Umbilical cord (tissue), 2 donors: Measurements from ENCODE around the gene ICE1. TPM values are rescaled to one million over a fixed set of nuclear protein-coding genes. Genes with fewer than 3 reads are reported as not detected.
"Not testable (repeated sequence)": the region's sequence is repeated elsewhere in the genome, so short reads cannot be mapped to it uniquely, and the experiment has no call there.

Experiments
- DNase-seq: peaks from one replicate; pipeline ENCODE4 v3.0.0-alpha.2; 2015; ENCODE audit warnings: low spot score
- total RNA-seq: library from RNA; depleted of rRNA; stranded (reverse); fragments of >200 nt; gene quantifications from one replicate; pipeline ENCODE4 v1.2.3, GENCODE V29; 2014; ENCODE audit warnings: low replicate concordance; ENCODE audit not compliant: insufficient read depth

Gene ICE1
- total RNA-seq, 1 donor from 2014 or later = 39.7 TPM

DNA sequence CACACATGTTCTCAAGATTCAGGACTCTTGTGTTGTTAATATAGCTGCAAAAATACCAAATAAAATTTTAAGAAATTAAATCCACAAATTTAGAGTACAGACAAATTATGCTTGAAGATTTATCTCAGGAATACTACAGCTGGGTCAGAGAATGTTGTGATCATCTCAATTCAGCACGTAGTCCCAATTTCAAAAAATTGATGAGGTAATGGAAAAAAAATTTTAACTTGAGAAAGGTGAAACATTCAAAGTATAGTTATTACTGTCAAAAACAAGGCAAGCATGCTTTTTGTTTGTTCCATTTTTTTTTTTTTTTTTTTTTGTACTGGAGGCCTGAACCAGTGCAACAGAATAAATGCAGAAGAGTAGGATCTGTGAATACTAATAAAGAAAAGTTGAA, 29.4 kb downstream of the ICE1 start:
- DNase-seq = no peak

- peak; percentile 10 for DNase-seq
These were observed 30.7 kb downstream of the ICE1 start for GRCh38 chr5:5453131-5453530.

DNA sequence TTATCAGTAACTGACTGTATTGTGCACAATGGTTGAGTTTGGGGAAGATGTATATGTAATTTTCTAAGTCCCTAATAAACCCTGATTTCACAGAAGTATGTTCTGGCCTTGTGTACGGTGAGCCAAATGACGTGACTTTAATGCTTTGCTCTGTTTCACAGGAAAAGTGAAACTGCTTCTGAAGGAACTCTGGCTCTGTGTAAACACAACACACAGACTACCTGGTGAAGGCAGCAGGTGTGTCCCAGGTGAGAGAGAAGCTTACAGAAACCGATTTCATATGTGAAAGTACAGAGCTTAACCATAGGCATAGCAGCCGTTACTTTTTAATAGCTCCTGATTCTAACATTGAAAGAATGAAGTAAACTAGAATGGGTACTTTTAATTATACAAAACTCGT, 31.9 kb downstream of the ICE1 start:
- DNase-seq = no peak

GRCh38 chr5:5456858-5457257, 34.4 kb downstream of the ICE1 start:
- no peak for DNase-seq

GRCh38 chr5:5460311-5460710, 37.8 kb downstream of the ICE1 start:
- DNase-seq = no peak

DNA sequence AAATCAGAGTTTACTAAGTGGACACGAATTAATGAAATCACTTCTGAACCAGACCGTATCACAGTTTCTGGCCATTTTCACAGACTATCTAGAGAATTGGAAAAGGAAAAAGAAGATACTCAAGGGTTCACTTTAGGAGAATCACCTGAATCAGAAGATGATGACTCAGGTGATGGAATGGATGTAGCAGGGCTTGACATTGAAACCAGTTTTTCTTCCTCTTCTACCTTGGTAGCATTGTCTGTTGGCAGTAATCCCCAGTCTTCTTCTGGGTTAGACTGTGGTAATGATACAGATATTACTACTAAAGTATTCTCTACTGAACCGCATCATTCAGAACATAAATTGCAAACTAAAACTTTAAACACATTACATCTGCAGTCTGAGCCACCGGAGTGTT, 38.5 kb downstream of the ICE1 start:
- no peak for DNase-seq

- no peak for DNase-seq
These were observed 41.7 kb downstream of the ICE1 start for GRCh38 chr5:5464036-5464715.

GRCh38 chr5:5466227-5466626, 43.8 kb downstream of the ICE1 start:
- no peak for DNase-seq

- DNase-seq = no peak
These were observed 45.3 kb downstream of the ICE1 start for GRCh38 chr5:5467737-5468136.

DNA sequence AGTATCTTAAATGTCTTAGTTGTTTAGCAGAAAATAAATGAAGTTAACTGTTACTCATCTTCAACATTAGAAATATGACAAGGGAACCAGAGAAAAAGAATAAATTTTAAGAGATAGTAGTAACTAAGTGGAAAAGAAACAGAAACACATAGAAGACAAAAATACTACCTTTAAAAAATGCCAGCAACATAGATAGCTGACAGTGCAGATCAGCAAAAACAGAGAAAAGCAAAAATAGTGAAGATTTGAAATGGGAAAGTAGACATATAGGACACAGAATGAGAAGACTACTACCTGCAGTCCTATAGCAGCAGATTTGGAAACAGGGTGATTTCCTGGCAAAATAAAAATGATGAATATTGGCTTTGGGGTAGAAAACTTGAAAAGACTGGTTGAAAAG, 48.5 kb downstream of the ICE1 start:
- DNase-seq = no peak

- no peak for DNase-seq
These were observed 50.7 kb downstream of the ICE1 start for GRCh38 chr5:5473226-5473625.

DNA sequence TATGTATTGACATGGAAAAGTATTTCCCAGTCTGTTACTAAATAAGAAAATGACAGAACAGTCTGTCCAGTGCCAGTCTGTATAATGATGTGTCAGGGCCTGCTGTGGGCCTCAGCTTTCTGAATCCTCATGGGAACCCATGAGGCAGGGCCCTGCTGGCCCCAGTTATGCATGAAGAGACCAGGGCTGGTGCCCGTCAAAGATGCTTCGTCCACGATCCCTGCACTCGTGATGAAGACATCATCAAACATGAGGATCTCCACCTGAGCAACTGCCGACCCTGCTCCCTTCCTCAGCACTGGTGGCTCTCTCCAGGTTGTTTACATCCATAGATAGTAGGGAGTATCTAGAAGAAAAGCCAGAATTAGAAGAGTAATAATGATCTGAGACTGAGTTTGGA, 52.5 kb downstream of the ICE1 start:
- no peak for DNase-seq

- DNase-seq = no peak
These were observed 53.5 kb downstream of the ICE1 start for GRCh38 chr5:5475975-5476374.

- not testable (repeated sequence) for DNase-seq
These were observed 57.1 kb downstream of the ICE1 start for GRCh38 chr5:5479578-5479977.

- no peak for DNase-seq
These were observed 58.1 kb downstream of the ICE1 start for GRCh38 chr5:5480481-5481111.

DNA sequence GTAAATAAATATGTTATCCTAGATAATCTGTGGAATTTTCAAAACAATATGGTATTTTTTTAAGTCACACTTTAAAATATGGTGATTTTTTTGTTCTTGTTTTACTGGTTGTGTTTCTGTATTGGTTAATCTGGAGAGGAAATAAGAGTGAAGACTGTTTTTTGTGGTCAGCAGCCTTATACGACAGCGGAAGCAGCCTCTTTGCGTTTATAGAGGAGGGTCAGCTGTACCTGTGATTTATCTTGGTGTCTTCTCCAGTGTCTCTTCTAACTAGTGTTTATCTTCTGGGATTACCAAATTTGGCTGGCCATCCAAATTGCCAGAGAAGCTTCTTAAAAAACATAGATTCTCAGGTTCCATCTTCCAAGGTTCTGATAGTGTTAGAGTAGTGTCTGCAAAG, 58.7 kb downstream of the ICE1 start:
- DNase-seq = no peak

GRCh38 chr5:5481633-5482032, 59.2 kb downstream of the ICE1 start:
- no peak for DNase-seq

GRCh38 chr5:5483350-5483749, 60.9 kb downstream of the ICE1 start:
- no peak for DNase-seq

DNA sequence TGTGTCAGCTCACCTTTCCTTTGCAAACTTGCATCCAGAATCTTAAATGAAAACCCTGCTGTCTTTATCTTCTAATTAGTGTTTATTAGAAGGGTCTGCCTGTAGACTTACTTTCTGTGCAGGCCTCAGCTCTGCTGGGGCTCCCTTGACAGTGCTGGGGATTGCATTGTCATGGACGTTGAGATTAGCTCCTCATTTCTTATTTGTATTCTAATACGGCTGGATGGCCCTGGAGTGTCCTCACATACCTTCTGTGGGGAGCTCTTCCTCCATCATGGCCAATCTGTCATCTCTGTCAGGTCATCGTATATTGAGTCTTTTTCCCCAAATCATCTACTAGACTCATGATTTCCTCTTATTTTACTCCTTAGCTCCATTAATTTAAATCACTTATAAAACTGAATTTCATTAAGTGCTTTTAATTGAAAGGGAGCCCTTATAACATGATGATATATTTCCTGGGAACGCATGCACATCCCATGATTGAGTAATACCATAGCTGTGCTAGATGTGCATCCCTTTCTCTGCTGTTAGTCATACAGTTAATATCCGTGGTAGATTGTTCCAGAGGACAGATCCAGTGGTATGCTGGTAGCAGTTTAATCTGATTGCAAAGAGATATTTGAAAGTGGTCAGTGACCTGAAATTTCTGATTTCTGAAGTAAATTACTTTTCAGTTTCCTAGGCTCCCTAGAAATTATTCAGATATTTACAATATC, 61.6 kb downstream of the ICE1 start:
- no peak for DNase-seq

DNA sequence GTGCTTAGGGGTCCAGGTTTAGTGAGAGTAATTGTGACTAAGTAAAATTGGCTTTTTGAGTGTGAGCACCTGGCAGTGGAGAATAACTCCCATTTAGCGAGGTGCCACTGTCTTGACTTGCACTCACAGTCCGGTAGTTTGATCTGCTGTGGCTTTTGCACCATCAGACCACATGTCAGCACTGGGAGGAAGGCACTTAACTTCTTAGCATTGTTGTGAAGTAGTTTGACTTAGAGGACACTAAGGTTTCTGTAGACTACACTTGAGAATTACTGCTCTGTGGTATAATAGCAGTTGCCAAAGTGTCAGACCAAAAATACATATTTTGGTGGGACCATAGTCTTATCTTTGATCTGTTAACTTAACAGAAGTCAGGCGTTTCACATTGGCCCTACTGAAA, 63.6 kb downstream of the ICE1 start:
- no peak for DNase-seq

DNA sequence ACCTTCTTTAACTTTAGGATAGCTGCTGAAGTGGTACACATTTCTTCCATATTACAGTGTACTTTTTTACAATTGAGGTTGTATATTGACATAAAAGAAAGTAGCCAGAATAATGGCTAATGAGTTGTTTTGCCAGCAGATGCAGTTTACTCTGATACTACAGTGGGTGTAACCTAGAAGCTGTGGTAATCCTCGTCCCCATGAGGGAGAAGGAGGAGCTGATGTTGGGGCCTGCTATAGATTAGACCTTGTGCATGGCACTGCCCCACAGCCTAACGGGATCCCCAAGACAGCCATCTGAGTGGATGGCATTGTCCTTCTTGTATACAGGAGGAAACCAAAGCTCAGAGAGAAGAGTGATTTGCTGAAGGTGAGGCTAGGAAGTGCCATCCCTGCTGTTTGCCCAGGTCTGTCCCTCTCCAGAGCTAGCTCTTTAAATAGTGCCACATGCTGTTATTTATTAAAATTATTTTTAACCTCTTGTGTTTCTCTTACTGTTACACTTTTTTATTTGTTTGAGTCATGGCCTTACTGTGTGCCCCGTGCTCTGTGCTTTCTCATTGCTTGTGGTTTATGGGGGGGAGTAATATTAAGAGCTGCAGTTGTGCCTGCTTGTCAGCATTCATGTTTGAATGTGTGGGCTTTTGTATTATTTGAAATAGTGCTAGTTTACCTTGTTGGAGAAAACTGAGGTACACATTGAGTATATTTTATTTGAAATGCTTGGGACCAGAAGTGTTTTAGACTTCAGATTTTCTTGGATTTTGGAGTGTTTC, 65.3 kb downstream of the ICE1 start:
- no peak for DNase-seq

DNA sequence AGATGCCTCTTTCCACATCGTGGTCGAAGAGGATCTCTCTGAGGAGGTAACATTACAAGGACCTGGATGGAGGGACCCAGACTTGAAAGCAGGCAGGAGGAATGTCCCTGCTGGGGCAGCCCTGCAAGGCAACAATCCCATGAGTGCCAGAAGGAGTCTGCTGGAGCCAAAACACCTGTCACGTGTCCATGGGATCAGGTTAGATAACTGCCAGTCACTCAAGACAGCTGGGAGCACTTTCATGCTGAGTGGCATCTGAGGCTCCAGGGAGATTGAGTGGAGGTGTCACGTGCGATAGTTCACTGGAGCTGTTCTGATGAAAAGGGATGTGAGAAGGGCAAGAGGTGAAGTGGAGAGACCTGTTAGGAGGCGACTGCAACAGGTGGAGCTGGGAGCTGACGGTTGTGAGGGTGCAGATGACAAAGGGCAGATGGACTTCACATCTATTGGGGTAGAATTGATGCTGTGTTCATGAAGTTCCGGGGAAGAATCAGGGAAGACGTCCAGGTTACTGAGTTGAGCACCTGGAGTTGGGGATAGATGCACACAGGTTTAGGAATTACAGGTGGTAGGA, 68.4 kb downstream of the ICE1 start:
- DNase-seq = no peak
